IMR-90 (cell line): ENCODE measurements around the gene LSM7. TPM values are rescaled to one million over a fixed set of nuclear protein-coding genes. Genes with fewer than 3 reads are reported as not detected.

ENCODE experiments used
- ATAC-seq: fragments of 200-7000 bp; cut with Tn5 transposase; 2 replicates; pipeline ENCODE4 v1.9.1; 2020; ENCODE audit warnings: low read depth, mild to moderate bottlenecking, moderate library complexity
- BruUV-seq: library from RNA; stranded (reverse); fragments of 400-500 nt; replicated peaks from 2 replicates; lab custom pipeline; 2021; lab: Mats Ljungman, UMichigan
- CTCF ChIA-PET: fragments of 300-600 bp; formaldehyde crosslinking; extraction: SDS; loops from one replicate; lab custom pipeline; 2021; ENCODE audit warnings: antibody characterized with exemption; lab: Yijun Ruan, JAX
- POLR2A ChIA-PET: fragments of 300-600 bp; sonication (Branson Sonifier 250); formaldehyde crosslinking; loops from one replicate; lab custom pipeline; 2022; ENCODE audit warnings: antibody characterized with exemption; ENCODE audit not compliant: unreplicated experiment; lab: Charles Lee
- DNase-seq: peaks from one replicate; pipeline ENCODE4 v3.0.0; 2013
- H2AFZ ChIP-seq: replicated peaks from 2 replicates; pipeline ENCODE3; 2013; ENCODE audit warnings: low read length, mild to moderate bottlenecking; ENCODE audit not compliant: poor library complexity
- H2AK5ac ChIP-seq: 2 replicates; pipeline ENCODE4 v1.6.1; 2013; ENCODE audit warnings: low read depth, low read length, inconsistent platforms
- H2AK9ac ChIP-seq: replicated peaks from 2 replicates; pipeline ENCODE3; 2013; ENCODE audit warnings: mild to moderate bottlenecking, low read depth, low read length, moderate library complexity; ENCODE audit not compliant: poor library complexity
- H2BK120ac ChIP-seq: 2 replicates; pipeline ENCODE4 v1.6.1; 2013; ENCODE audit warnings: low read depth, low read length, inconsistent platforms
- H2BK15ac ChIP-seq: 3 replicates; pipeline ENCODE4 v1.6.1; 2013; ENCODE audit warnings: low read depth, low read length, inconsistent platforms
- H2BK20ac ChIP-seq: 2 replicates; pipeline ENCODE4 v1.6.1; 2013; ENCODE audit warnings: low read depth, mild to moderate bottlenecking, inconsistent platforms, low read length, moderate library complexity
- H2BK5ac ChIP-seq: 2 replicates; pipeline ENCODE4 v1.6.1; 2013; ENCODE audit warnings: mild to moderate bottlenecking, low read depth, low read length, inconsistent platforms; ENCODE audit not compliant: poor library complexity, severe bottlenecking
- H3K14ac ChIP-seq: replicated peaks from 2 replicates; pipeline ENCODE4 v1.6.1; 2013; ENCODE audit warnings: low read depth, low read length, inconsistent platforms
- H3K18ac ChIP-seq: 2 replicates; pipeline ENCODE4 v1.6.1; 2013; ENCODE audit warnings: low read depth, low read length, control low read depth
- H3K23ac ChIP-seq: 2 replicates; pipeline ENCODE4 v1.6.1; 2013; ENCODE audit warnings: low read depth, low read length, inconsistent platforms
- H3K27ac ChIP-seq: 2 replicates; pipeline ENCODE4 v1.5.1; 2013; ENCODE audit warnings: mild to moderate bottlenecking, control low read depth, low read length; ENCODE audit not compliant: insufficient read depth
- H3K27me3 ChIP-seq: 2 replicates; pipeline ENCODE4 v1.6.1; 2013; ENCODE audit warnings: low read length; ENCODE audit not compliant: control insufficient read depth, insufficient read depth
- H3K36me3 ChIP-seq: 2 replicates; pipeline ENCODE4 v1.6.1; 2013; ENCODE audit warnings: low read length, mixed read lengths; ENCODE audit not compliant: control insufficient read depth, insufficient read depth
- H3K4ac ChIP-seq: 2 replicates; pipeline ENCODE4 v1.6.1; 2013; ENCODE audit warnings: low read depth, low read length, inconsistent platforms
- H3K4me1 ChIP-seq: 2 replicates; pipeline ENCODE4 v1.6.1; 2013; ENCODE audit warnings: low read length, mixed read lengths; ENCODE audit not compliant: control insufficient read depth, insufficient read depth
- H3K4me2 ChIP-seq: 2 replicates; pipeline ENCODE4 v1.6.1; 2013; ENCODE audit warnings: low read depth, mild to moderate bottlenecking, control low read depth, low read length, moderate library complexity
- H3K4me3 ChIP-seq: 2 replicates; pipeline ENCODE4 v1.5.1; 2013; ENCODE audit warnings: low read depth, mild to moderate bottlenecking, control low read depth, low read length, moderate library complexity; ENCODE audit not compliant: insufficient read depth
- H3K56ac ChIP-seq: 2 replicates; pipeline ENCODE4 v1.6.1; 2013; ENCODE audit warnings: low read length, inconsistent platforms; ENCODE audit not compliant: insufficient read depth; ENCODE audit errors: extremely low read depth
- H3K79me1 ChIP-seq, 2 experiments: 2 replicates each; pipeline ENCODE4 v1.6.1; 2013; ENCODE audit warnings: low read length in 2 of 2, inconsistent platforms in 1 of 2, low read depth in 1 of 2
- H3K9ac ChIP-seq: 2 replicates; pipeline ENCODE4 v1.6.1; 2013; ENCODE audit warnings: low read depth, low read length, control low read depth
- H3K9me1 ChIP-seq: 2 replicates; pipeline ENCODE4 v1.6.1; 2013; ENCODE audit warnings: low read length, inconsistent platforms; ENCODE audit not compliant: insufficient read depth
- H3K9me3 ChIP-seq: 2 replicates; pipeline ENCODE4 v1.6.1; 2013; ENCODE audit warnings: low read length; ENCODE audit not compliant: control insufficient read depth, insufficient read depth
- H4K20me1 ChIP-seq: 2 replicates; pipeline ENCODE4 v1.6.1; 2013; ENCODE audit warnings: low read length, inconsistent platforms; ENCODE audit not compliant: insufficient read depth
- H4K5ac ChIP-seq: 2 replicates; pipeline ENCODE4 v1.6.1; 2013; ENCODE audit warnings: mild to moderate bottlenecking, low read depth, low read length, control low read depth
- H4K8ac ChIP-seq, 2 experiments: 2 replicates each; pipeline ENCODE4 v1.6.1; 2013; ENCODE audit warnings: low read depth in 2 of 2, low read length in 2 of 2, control low read depth in 1 of 2, inconsistent platforms in 1 of 2
- H4K91ac ChIP-seq: 2 replicates; pipeline ENCODE4 v1.6.1; 2013; ENCODE audit warnings: low read depth, low read length, inconsistent platforms; ENCODE audit not compliant: insufficient read depth
- CHD1 ChIP-seq: IDR thresholded peaks from 2 replicates; pipeline ENCODE4 v1.6.1; 2012; ENCODE audit warnings: low read depth, low read length, improper control_type of control experiment
- CTCF ChIP-seq: conservative IDR thresholded peaks from 2 replicates; pipeline ENCODE4 v1.5.1; 2012; ENCODE audit warnings: mild to moderate bottlenecking, low read depth, low read length, improper control_type of control experiment
- MAFK ChIP-seq: IDR thresholded peaks from 2 replicates; pipeline ENCODE4 v1.6.1; 2012; ENCODE audit warnings: low read depth, low read length, improper control_type of control experiment
- NFE2L2 ChIP-seq: fragments of 150-350 bp; IDR thresholded peaks from 2 replicates; pipeline ENCODE4 v1.6.1; 2016; ENCODE audit warnings: low read depth, mild to moderate bottlenecking, low read length
- POLR2A ChIP-seq: IDR thresholded peaks from 2 replicates; pipeline ENCODE4 v1.6.1; 2012; ENCODE audit warnings: mild to moderate bottlenecking, low read depth, low read length
- RAD21 ChIP-seq: IDR thresholded peaks from 2 replicates; pipeline ENCODE4 v1.6.1; 2012; ENCODE audit warnings: low read length, improper control_type of control experiment
- RCOR1 ChIP-seq: IDR thresholded peaks from 2 replicates; pipeline ENCODE4 v1.6.1; 2012; ENCODE audit warnings: mild to moderate bottlenecking, low read length, improper control_type of control experiment; ENCODE audit not compliant: insufficient replicate concordance
- WGBS, 2 experiments: methylation state at CpG; one replicate each; pipeline versions ENCODE4 v1.1.5 to v1.1.7; 2013; ENCODE audit warnings: missing lambda C conversion rate in 2 of 2; ENCODE audit not compliant: insufficient read length in 1 of 2; ENCODE audit errors: extremely low coverage in 2 of 2; 5-methylcytosine and 5-hydroxymethylcytosine counted together
- dilution Hi-C: fragments of 300-500 bp; cut with HindIII; formaldehyde crosslinking; loops from one replicate; pipeline ENCODE4 v1.14.3; 2018; ENCODE audit warnings: low sequenced_read_pairs; ENCODE audit not compliant: unreplicated experiment
- in situ Hi-C: fragments of 300-500 bp; cut with MboI; formaldehyde crosslinking; loops from 3 replicates; pipeline ENCODE4 v1.14.3; 2019; ENCODE audit warnings: low sequenced_read_pairs, inconsistent platforms, mixed read lengths
- intact Hi-C: fragments of 100-400 bp; cut with micrococcal nuclease; formaldehyde crosslinking; loops from 2 replicates; pipeline ENCODE4 v1.10.0; 2022
- polyA plus RNA-seq, 3 experiments: library from polyadenylated mRNA; depleted of rRNA; stranded (reverse); fragments of >200 nt; gene quantifications; 2 replicates each; pipeline ENCODE4 v1.2.3, GENCODE V29; 2012; ENCODE audit warnings: low replicate concordance in 1 of 3
- total RNA-seq: library from RNA; depleted of rRNA; stranded (reverse); fragments of >200 nt; gene quantifications from 2 replicates; pipeline ENCODE4 v1.2.3, GENCODE V29; 2012

The LSM7 gene
- total and polyA plus RNA-seq, 2 of the 4 experiments (the other 2 are of a cell fraction) = 145 to 708 TPM

- H2BK120ac ChIP-seq = no peak overlapping the region
- no peak overlapping the region for H4K91ac ChIP-seq
- no peak overlapping the region for H4K5ac ChIP-seq
- peaks cover 3% of the 10 kb centered on the region for H4K20me1 ChIP-seq
- no peak overlapping the region for H3K9ac ChIP-seq
- H2AFZ ChIP-seq = no peak overlapping the region
- peaks cover 28% of the 10 kb centered on the region for H3K36me3 ChIP-seq
- H2AK5ac ChIP-seq = no peak overlapping the region
- no TSS peak for BruUV-seq
- intact Hi-C loops (no loop called here), dilution Hi-C loops (no loop called here), in situ Hi-C loops (no loop called here)
- H3K27me3 ChIP-seq = no peaks in the 10 kb centered on the region
- TF ChIP-seq MAFK (no peak), RAD21 (no peak), NFE2L2 (no peak), CHD1 (no peak), CTCF (no peak), POLR2A (no peak), RCOR1 (no peak)
- H3K79me1 ChIP-seq = peaks cover 5 to 13% of the 10 kb centered on the region in 2 experiments; a peak in 3 of 4 replicates
- no peak overlapping the region for H3K4me2 ChIP-seq
- POLR2A ChIA-PET = no interaction called here
- CTCF ChIA-PET = no interaction called here
- H2BK5ac ChIP-seq = no peak overlapping the region
- no peak overlapping the region for H2AK9ac ChIP-seq
- H3K4ac ChIP-seq = no peak overlapping the region
- no peaks in the 10 kb centered on the region for H3K9me1 ChIP-seq
- no peak overlapping the region for H4K8ac ChIP-seq
- no peak overlapping the region for H2BK20ac ChIP-seq
- no peak overlapping the region for H3K4me3 ChIP-seq
- ATAC-seq (no peak), DNase-seq (no peak)
- no peak overlapping the region for H3K14ac ChIP-seq
- H3K9me3 ChIP-seq = no peaks in the 10 kb centered on the region; the same call in 1 of the 2 replicates
- no peak overlapping the region for H2BK15ac ChIP-seq
- no peak overlapping the region for H3K18ac ChIP-seq
- no peaks in the 10 kb centered on the region for H3K4me1 ChIP-seq
- no peak overlapping the region for H3K56ac ChIP-seq
- no peak overlapping the region for H3K27ac ChIP-seq
- WGBS, 2 experiments = 59% methylated on average over 4 of the region's 12 CpGs; no CpG with 5 or more reads in 1 of the 2 experiments
- no peak overlapping the region for H3K23ac ChIP-seq
Observed at GRCh38 chr19:2320049-2320448, 8.3 kb downstream of the LSM7 start.
